PC-9 (cell line): Measurements from ENCODE around the gene EVC.

ENCODE experiments used
- CTCF ChIP-seq: fragments of 200-600 bp; sonication (generic); conservative IDR thresholded peaks from 2 replicates; pipeline ENCODE4 v1.6.1; 2017; ENCODE audit warnings: mixed run types, antibody characterized with exemption, mild to moderate bottlenecking, moderate library complexity
- EZH2 ChIP-seq: fragments of 200-600 bp; sonication (generic); IDR thresholded peaks from 2 replicates; pipeline ENCODE4 v1.8.0; 2017; ENCODE audit warnings: antibody characterized with exemption, low read depth

- no peak for TF ChIP-seq CTCF
- no peak for TF ChIP-seq EZH2
These were observed 82.5 kb downstream of the EVC start for GRCh38 chr4:5793514-5793913.
